Stimulated activated CD4-positive, alpha-beta T cell treated with anti-CD3 and anti-CD28 coated beads, Interleukin-1b, Interleukin-23, amount 100 ng/mL, for 24 hours (primary cell): Measurements from ENCODE around the gene LRRC37A3.
"Not testable (repeated sequence)": the region's sequence is repeated elsewhere in the genome, so short reads cannot be mapped to it uniquely, and the experiment has no call there.

ENCODE experiments used
- DNase-seq, 4 experiments: peaks; one replicate each; pipeline ENCODE4 v3.0.0-alpha.2; 2020; ENCODE audit warnings: low read depth in 4 of 4, low spot score in 1 of 4

Gene LRRC37A3

DNA sequence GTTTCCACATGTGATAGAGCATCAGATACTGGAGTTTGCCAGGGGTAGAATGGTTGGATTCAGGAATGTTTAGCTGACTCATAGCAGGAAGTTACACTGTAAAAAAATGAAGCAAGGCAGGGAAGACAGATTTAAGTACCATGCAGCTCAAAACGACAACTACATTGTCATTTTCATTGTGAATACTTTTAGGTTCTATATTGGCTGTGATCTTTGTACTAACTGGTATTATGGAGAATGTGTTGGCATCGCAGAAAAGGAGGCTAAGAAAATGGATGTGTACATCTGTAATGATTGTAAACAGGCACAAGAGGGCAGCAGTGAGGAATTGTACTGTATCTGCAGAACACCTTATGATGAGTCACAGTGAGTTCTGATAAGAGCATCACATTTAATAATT is 8.2 kb upstream of the LRRC37A3 start:
- peak; percentile 33 to 61 (median 46) for DNase-seq

DNA sequence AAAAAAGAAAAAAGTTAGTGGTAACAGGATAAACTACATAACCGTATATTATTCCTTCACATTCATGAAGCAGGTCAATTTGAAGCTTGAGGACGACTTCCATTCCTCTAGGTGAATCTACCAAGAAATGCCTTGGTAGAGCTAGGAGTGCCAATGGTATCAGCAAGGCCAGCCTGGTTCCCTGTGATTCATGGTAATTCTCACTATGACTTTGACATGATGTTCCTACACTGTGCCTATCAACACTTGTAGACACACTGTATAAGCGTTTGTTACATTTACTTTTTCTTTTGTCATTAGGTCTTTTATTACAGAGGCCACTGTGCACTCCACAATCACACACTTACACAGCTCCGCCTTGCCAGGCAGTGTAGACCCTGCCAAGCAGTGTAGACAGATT is 7.2 kb upstream of the LRRC37A3 start:
- not testable (repeated sequence) for DNase-seq

- not testable (repeated sequence) for DNase-seq
Measured at GRCh38 chr17:64925244-64925643, 6.0 kb upstream of the LRRC37A3 start.

DNA sequence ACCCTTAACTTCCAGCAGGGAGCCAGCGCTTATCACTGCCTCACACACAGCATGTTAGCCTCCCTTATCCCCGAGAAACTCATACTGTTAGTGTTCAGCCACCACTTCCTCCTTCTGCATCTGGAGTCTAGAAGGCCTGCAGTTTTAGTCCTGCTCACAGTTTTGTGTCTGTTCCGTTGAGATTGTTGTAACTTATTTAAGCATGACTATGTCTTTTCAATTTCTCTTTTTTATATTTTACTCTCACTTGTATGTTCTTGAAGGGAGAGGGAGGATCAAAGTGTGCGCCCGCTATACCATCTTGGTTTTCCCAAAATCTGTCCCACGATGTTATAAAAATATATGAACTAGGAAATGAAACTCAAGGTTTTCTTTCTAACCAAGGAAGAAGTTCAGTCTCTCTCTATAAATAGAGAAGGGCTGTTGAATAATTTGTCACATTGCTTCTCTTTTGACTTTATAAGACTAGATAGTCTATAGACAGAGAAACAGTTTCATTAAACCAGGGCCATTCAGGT is 3.8 kb upstream of the LRRC37A3 start:
- DNase-seq, result not testable (repeated sequence)

DNA sequence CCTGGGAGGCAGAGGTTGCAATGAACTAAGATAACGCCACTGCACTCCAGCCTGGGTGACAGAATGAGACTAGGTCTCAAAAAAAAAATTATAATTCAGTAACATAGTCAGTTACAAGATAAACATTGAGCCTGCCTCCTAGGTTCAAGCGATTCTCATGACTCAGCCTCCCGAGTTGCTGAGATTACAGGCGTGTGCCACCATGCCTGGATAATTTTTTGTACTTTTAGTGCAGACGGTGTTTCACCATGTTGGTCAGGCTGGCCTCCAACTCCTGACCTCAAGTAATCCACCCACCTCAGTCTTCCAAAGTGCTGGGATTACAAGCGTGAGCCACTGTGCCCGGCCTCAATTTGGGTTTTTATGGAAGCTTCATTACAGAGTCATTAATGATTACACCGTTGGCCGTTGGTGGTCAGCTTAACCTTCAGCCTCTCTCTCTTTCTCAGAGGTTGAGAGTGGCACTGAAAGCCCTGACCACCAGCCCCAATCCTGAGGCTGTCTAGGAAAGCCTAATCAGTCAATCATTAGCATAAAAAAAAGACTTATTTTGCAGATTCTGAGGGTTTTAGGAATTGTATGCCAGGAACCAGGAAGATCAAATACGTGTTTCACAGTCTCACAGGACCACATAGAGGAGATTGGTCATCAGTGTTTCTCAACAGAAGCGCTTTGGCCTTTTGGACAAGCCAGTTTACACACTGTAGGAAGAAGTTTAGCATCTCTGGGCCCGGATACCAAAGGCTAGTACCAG is 1.3 kb upstream of the LRRC37A3 start:
- no peak for DNase-seq

DNA sequence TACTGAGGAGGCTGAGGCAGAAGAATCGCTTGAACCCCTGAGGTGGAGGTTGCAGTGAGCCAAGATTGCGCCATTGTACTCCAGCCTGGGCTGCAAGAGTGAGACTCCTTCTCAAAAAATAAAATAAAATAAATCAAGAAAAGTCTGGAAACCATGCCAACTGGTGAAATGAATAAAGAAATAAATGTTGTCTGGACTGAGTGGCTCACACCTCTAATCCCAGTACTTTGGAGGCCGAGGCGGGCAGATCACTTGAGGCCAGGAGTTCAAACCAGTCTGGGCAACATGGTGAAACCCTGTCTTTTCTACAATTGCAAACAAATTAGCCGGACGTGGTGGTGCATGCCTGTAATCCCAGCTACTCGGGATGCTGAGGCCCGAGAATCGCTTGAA is 744 bp upstream of the LRRC37A3 start:
- no peak for DNase-seq

DNA sequence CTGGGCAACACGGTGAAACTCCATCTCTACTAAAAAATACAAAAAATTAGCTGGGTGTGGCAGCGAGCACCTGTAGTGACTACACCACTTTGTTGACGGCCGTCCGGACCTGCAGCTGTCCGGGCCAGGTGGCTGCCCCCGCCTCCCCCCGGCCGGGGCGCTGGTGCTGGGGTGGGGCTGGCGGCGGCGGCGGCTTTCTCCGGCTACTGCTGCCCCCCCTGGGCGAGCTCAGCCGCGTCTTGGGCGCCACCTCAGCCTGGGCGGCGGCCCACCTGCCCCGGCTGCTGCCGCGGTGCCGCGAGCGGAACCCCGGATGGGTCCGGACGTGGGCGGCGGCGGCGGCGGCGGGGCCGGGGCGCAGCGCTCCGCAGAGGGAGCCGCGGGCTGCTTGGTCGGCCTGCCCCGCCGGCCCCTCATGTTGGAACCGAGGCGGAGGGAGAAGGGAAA is 413 bp downstream of the LRRC37A3 start:
- DNase-seq, result peak in 2 of 4 experiments; percentile 12 to 34

DNA sequence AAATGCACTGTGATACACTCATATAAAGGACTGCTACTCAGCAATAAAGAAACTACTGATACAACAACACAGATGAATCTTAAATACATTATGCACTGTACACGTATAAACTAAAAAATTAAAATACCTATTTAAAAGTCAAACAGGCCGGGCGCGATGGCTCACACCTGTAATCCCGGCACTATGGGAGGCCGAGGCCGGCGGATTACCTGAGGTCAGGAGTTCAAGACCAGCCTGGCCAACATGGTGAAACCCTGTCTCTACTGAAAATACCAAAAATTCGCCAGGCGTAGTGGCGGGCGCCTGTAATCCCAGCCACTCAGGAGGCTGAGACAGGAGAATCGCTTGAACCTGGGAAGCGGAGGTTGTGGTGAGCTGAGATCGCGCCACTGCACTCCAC is 1.7 kb downstream of the LRRC37A3 start:
- DNase-seq, result not testable (repeated sequence)

- DNase-seq, result not testable (repeated sequence)
Measured at GRCh38 chr17:64915244-64915643, 4.0 kb downstream of the LRRC37A3 start.

GRCh38 chr17:64910191-64910514 is 9.1 kb downstream of the LRRC37A3 start:
- not testable (repeated sequence) for DNase-seq

DNA sequence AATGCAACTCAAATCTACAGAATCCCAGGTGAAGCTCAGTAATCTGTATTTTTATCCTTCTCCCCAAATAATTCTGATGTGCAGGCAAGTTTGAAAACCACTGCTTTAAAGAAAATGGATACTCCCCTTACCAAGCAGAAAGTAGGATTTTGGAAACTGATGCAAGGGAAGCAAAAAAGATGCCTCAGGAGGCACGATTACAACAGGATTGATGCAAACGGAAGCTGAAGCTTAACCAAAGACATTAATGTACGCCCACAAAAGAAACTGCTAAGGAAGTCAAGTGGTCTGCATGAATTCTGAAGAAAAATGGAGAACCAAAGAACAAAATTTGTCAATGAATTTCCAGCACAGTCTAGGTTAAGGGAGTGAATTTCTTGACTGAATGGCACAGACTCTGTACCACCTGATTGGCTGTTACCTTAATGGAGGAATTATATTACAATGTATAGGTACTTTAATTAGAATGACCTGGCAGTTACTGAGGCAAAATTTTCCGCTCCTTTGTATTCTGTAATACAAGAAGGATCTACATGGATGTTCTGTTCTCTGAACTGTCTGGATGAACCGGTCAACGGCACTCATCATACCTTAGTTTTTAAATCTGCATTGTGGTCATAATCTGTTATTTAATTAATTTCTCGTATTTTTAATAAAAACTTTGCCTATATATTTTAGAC is 9.6 kb downstream of the LRRC37A3 start:
- not testable (repeated sequence) for DNase-seq

- not testable (repeated sequence) for DNase-seq
Measured at GRCh38 chr17:64904069-64904468, 15.2 kb downstream of the LRRC37A3 start.

- DNase-seq, result not testable (repeated sequence)
Measured at GRCh38 chr17:64897136-64897535, 22.1 kb downstream of the LRRC37A3 start.

DNA sequence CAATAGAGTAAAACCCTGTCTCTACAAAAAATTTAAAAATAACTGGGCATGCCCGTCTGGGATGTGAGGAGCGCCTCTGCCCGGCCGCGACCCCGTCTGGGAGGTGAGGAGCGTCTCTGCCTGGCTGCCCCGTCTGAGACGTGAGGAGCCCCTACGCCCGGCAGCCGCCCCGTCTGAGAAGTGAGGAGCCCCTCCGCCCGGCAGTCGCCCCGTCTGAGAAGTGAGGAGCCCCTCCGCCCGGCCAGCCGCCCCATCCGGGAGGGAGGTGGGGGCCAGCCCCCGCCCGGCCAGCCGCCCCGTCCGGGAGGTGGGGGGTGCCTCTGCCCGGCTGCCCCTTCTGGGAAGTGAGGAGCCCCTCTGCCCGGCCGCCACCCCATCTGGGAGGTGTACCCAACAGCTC is 45.1 kb downstream of the LRRC37A3 start:
- not testable (repeated sequence) for DNase-seq

GRCh38 chr17:64847504-64848466 is 71.5 kb downstream of the LRRC37A3 start:
- peak; percentile 45 to 68 (median 64) for DNase-seq

DNA sequence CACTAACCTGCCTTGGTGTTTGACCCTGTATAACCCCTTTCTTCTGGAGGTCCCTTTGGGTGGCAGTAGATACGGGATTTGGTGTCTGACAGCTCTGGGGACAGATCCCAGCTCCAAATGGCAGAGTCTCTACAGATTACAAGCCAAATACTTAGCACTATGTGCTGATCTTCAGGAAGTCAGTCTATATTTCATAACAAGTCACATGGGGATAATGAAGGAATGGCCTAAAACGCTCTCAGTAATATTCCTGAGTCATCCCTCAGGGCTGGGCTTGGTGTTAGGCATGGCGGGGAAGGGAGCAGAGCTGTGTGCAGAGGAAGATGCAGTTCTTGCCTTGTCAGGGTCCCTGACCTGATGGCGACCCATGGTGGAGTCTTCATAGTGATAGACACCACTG is 72.4 kb downstream of the LRRC37A3 start:
- DNase-seq, result not testable (repeated sequence)

DNA sequence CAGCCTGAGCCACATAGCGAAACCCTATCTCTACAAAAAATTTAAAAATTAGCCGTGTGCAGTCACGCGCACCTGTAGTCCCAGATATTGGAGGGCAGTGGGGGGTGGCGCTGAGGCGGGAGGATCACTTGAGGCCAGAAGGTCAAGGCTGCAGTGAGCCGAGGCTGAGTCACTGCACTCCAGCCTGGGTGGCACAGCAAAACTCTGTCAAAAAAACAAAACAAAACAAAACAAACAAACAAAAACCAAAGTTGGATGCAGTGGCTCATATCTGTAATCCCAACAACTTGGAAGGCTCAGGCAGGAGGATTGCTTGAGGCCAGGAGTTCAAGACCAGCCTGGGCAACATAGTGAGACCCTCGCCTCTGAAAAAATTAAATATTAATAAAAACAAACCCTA is 75.4 kb downstream of the LRRC37A3 start:
- DNase-seq, result not testable (repeated sequence)

DNA sequence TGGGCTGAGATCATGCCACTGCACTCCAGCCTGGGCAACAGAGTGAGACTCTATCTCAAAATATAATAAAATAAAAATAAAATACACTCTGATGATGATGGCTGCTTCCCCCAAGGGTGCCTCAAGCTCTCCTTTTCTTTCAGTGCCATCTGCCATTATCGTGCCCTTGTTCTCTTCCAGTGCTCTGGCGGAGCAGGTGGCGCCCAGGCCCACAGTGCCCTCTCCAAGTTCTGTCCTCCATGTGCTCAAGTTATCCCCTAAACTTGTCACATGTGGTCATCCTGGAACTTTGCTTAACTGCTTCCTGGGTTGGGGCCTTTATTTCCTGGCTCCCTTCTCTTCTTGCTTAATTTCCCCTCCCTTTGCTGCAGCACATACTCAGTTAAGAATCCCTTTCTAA is 76.4 kb downstream of the LRRC37A3 start:
- DNase-seq, result not testable (repeated sequence)

DNA sequence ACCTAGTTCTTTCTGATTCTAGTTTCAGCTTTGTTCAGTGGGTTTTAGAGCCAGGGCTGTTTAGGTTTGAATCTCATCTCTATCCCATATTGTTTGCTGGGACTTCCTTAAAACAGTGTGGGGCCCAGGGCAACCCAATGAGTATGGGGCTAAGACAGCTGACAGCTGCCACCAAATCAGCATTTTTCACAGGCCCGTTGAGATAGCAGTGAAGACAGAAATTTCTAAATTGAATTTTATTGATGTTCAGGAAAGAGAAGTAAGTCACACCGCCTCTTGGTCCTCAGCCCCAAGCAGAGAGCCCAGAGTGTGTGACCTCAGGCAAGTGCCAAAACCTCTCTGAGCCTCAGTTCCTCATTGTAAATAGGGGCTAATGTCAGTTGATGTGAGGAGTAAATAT is 78.3 kb downstream of the LRRC37A3 start:
- DNase-seq, result not testable (repeated sequence)

GRCh38 chr17:64838513-64838912 is 80.8 kb downstream of the LRRC37A3 start:
- not testable (repeated sequence) for DNase-seq
